AG08395 (cell line): ENCODE results near the gene AFDN.
"Not testable (repeated sequence)": the region's sequence is repeated elsewhere in the genome, so short reads cannot be mapped to it uniquely, and the experiment has no call there.

Source experiments
- DNase-seq: peaks from one replicate; pipeline ENCODE4 v3.0.0; 2012; ENCODE audit warnings: mixed read lengths, low spot score

Gene AFDN

DNA sequence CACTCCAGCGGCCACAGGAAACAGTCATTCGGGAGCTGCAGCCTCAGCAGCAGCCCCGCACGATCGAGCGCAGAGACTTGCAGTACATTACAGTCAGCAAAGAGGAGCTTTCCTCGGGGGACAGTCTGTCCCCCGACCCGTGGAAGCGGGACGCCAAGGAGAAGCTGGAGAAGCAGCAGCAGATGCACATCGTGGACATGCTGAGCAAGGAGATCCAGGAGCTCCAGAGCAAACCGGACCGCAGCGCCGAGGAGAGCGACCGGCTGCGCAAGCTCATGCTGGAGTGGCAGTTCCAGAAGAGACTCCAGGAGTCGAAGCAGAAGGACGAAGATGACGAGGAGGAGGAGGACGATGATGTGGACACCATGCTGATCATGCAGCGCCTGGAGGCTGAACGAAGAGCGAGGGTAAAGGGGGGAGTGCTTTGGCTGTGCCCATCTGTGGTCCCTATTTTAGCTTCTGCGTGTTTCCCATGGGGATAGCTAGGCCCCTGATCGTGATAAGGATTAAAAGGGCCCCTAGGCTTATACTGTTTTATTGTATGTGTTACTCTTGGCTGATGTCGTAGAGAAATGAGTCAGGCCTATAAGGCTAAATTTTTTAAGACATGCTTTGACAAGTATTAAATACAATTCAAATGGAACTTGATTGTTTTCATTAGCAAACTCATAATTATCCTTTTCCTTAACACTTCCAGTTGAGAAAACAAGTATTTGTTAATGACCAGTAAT is 125.2 kb downstream of the AFDN start:
- no peak for DNase-seq

DNA sequence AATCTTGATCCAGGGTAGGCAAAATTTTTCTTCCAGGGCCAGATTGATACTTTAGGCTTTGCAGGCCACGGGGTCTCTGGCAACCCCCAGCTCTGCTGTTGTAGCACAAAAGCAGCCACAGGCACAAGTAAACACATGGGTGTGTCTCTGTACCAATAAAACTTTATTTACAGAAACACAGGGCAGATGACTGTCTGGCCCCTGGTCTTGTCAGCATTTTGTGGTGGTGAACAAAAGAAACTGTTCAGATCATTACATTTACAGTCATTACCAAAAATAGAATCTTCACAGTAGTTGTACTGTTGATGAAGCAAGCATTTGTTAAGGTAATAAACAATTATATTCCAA is 125.8 kb downstream of the AFDN start:
- DNase-seq = no peak

DNA sequence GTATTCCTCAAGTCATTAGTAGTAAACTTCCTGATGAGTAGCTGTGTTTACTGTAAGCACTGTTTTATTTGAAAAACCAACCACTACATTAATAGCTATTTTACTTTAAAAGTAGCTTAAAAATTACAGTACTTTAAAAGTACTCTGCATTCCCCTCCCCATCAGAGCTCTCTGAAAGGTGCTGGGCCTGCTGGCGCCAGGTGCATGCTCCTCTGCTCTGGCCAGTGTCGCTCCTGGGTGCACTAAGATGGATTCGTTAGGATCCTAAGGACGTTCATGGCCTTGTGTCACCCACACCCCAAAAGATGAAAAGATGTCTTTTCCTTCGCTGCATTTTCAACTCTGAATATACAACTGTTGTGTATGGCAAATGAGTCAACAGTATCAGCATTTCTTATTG is 126.8 kb downstream of the AFDN start:
- DNase-seq = no peak

DNA sequence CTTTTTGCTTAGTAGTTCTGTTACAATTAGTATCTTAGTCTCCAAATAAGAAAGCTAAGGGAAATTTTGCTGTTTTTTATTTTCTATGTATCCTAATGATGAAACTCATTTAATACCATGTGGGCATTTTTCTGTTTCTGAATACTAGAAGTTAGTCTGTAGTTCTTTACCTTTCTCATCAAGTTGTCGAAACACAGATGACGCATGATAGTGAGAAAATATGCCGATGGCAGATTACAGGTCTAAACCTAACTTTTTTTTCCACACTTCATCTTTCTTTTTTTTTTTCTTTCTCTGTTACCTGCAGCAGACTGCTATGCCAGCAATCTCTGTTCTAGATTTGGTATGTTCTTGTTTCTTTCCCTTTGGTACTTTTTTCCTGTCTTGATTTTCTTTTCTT is 127.4 kb downstream of the AFDN start:
- DNase-seq = no peak

DNA sequence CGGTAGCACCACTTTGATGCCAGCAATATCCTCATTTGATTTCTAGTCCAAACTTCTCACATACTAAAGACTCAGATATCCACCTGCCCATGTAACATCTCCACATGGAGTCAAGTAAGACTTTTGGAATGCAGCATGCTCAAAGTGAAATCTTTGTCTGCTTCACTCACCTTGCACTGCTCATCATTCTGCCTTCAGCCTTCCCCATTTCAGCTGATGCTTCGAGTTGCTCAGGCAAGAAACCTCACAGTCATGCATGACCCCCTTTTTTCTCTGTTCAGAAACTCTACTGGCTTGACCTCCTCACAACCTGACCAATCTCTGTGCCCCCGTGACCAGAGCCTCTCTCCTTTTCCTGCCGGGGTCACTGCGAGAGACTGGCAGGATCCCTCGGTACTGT is 129.8 kb downstream of the AFDN start:
- no peak for DNase-seq

DNA sequence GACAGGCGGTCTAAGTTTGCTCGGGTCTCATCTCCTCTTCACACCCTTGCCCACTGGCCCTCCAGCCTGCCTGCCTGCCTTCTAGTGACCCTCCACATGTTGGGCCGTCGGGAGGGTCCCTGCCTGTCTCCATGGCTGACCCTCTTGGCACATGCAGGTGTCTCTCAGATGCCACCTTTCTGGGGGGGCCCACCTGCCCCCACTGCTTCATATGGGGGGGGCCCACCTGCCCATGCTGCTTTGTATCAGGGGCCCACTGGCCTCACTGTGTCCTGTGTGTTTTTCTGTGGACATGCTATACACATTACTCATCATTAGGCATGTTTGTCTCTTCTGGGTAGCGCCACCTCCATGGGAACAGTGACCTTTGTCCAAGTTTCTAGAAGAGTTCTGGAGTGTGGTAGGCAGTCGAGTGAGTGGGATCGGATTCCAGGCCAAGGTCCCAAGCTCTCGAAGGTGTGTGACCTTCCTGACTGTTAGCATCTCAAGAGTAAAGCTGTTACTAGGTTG is 130.3 kb downstream of the AFDN start:
- DNase-seq = peak; percentile 22

DNA sequence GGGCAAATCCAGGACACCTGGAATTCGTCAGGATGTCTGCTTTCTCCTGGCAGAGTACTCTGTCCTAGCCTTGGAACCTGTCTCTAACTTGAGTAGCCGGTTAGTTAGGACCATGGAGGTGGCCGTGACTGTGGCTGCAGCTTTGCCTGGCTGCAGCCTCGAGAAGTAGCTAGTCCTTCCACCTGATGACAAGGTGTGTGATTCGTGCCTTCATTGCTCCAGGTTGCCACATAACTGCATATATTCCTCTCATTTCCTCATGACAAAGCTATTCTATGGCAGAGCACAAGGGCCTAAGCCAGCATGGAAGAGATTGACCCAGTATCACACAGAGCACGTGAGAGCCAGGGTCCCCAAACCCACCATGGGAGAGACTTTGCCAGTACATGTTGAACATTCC is 130.9 kb downstream of the AFDN start:
- DNase-seq = no peak

DNA sequence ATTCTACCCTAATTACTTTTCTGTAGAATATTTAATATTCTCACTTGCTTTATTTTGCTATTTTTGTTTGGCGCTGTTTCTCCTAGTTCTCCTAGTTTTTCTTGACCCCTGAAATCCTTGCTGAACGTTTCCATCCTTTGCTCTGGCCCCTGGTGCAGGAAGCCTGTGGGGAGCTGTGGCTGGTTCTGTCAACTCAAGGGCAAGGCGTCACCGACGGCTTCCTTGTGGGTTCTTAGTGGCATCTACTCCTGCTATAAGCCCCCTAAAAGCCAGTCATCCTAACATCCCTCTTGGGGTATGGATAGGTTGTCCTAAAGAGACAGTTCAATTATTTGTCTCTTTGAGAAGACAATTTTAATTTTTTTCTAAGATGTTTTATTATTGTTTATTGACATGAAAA is 133.9 kb downstream of the AFDN start:
- no peak for DNase-seq

DNA sequence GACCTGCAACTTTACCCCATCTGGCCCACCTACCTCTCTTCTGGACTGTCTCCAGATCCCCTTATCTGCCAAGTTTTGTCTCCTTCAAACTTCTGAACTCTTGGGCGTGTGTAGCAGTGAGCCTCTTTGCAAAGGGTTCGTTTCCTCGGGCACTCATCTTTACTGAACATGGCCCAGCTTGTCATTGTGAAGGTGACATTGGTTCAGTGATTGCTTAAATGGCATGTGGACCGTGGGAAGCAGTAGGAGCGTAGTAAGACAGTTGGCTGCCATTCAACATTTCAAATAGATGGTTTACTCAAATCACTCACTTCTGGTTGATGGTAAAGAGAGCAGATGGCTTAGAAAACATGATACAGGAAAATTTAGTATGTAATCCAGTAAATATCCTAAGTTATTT is 136.0 kb downstream of the AFDN start:
- DNase-seq = no peak

DNA sequence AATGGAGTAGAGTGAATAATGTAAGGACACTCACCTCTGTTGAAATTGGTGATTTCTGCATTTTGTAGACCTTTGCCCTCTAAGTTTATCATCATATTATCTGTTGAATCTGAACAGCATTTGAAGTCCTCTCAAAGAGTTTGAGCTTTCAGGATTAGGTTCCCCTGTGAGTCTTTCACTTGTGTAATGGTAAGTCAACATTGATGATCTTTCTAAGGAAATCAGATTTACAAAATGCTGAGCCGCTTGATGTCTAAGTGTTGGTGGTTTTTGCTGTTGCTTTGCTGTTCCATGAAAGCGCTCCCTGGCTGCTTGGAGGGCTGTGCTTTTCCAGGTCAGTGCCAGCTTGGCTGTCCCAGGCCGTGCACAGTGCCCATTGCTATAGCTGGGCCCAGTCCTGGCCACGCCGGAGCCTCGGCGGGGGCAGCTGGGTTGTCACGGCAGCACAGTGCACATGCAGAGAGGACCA is 136.9 kb downstream of the AFDN start:
- DNase-seq = no peak

DNA sequence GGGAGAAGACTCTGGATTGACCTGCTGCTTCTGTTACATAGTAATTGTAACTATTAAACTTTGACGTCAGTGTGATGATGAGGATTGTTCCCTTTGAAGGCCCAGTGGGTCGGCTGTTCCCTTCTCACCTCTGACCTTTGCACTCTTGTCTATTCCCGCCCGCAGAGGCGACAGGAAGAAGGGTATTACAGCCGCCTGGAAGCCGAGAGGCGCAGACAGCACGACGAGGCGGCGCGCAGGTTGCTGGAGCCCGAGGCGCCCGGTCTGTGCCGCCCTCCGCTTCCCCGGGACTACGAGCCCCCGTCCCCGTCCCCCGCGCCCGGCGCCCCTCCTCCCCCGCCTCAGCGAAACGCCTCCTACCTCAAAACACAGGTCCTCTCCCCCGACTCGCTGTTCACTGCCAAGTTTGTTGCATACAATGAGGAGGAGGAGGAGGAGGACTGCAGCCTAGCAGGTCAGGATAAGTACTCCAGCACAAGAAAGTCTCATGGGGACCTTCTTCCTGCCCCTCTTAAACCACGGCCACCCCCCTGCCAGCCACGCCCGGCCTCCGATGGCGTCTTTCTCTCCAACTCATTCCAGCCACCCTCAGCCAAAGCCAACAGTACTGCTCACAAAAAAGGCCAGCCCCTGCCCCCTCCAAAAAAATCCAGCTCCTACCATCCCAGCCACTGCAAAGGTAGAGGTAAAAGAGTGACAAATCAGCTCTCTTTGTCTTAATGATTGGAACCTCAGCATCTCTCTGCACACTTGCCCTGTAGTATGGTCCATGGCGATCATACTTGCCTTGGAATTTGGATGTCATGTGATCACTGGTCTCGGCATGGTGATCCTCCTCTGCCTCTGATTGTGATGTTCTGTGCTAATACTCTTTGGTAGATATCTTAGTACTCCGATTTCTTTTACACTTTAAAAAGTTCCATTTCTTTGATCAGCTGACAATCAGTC is 139.2 kb downstream of the AFDN start:
- no peak for DNase-seq

DNA sequence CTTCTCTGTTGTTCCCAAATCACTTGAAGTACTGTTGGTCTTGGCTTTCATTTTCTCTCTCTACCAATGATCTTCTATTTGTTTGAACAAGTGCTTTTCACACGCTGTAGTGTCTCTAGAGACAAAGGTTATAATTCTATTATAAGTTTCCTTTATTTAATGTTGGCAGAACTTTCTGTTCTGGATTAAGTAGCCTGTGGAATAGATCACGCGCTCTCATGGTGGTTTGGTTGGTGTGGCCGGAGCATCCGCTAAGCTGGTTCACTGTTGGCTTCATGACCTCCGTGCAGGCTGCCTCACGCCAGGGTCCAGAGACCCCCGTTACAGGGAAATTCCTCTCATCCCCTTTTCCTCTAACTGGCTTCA is 139.8 kb downstream of the AFDN start:
- DNase-seq = no peak

DNA sequence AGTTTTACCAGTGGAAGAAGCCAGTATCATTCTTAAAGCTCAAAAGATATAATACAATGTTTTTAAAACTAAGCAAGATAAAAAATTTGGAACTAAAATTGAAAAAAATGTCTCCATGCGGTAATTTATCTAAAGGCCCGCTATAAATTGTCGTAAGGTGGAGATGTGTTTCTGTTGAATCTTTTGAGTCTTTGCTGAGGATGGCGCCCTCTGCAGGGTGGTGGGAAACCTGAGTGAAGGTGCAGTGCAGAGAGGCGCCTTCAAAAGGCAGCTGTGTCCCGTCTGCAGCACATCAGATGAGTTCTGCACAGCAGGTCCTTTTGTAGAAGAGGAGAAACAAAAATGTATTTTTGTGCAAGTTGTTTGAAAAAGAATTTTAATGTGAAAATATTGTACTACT is 141.4 kb downstream of the AFDN start:
- no peak for DNase-seq

DNA sequence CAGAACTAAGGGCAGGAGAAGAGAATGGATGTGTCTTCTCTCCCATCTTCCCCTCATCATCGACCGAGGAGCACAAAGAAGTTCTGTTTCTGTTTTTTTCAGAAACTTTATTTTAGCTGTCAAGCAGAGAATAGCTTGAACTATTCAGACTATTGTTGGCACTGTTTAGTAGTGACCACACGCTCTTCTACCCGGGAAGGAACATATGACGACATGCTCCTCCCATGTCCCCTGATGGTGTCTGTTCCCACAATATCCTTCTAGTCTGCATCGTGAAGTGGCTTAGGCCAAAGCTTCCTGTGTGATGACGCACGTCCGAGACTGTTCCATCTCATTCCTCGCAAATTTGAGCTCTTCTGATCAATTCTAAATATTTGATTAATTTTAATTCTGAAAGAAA is 143.5 kb downstream of the AFDN start:
- no peak for DNase-seq

DNA sequence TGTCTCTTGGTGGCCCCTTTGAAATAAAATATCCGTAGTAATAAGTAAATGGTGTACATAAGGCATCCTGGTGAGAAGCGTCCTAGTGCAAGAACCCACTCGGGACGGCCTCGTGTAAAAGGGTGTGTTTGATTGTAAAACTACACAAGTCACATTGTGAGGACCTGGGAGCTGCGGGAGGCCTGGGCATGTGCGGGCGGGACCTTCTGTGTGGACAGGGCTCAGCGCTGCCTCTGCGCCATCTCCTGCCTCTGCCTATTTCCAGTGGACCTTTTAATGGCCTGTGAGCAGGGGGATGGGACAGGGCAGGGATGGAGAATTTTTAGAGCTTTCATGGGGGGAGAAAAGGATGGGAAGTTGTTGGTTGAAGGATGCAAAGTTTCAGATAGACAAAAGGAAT is 145.5 kb downstream of the AFDN start:
- DNase-seq = no peak

DNA sequence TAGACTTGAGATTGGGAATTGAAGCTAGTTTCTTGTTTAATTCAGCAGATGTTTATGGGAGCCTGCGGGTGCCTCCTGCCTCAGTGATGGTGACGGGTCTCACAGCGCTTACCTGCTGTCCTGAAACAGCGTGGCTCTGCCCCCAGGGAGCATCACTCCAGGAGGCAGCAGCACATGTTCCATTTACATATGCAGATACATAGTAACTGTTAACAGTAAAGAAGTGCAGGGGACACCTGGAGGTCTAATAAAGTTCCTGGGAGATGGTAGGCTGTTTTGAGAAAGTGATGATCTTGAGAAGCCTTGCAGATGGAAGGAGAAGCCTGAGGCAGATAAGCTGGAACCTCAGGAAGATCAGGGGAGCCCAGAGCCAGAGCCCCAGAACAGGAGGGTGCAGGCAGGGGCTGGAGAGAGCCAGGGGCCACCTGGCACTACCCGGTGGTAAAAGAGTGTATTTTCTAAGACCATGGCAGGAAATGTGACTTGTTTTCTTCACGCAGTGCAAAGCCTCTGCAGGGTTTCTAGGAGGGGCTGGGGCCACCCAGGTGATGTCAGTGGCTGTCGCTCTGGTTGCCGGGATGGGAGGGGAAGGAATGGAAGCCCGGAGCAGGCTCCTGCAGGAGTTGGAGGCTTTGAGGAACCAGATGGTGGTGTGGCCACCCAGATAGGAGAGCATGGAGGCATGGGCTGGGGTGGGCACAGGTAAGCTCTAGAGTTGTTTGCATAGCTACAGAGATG is 146.6 kb downstream of the AFDN start:
- DNase-seq = no peak

DNA sequence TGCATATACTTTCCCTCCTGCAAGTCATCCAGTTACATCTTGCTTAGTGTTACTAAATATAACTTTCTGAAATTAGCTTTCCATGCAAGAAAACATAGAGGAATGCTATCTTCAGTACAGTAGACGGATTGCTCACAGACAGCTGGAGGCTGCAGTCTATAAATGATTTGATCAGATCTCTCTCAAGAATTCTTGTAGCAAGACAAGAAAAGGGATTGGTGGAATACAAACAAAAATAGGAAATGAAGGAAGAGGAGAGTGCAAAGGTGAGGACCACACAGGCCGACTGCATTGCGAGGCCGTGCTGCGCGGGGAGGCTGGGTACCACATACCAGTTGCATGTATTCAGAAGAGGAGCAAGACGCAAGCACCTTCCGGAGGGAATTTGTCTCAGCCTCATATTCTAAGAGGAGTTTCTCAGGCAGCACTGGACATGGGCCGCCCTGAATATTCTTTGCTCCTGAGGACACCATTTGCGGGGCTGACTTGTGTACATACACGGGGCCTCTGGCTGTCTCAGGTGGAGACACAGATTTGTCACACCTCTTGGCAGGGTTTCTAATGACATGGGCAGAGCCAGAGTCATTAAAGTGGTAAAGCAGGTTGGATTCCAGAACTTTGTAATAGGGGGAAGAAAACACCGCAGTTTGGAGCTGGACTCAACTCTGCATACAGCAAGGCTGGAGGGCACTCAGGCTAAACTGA is 148.1 kb downstream of the AFDN start:
- no peak for DNase-seq

DNA sequence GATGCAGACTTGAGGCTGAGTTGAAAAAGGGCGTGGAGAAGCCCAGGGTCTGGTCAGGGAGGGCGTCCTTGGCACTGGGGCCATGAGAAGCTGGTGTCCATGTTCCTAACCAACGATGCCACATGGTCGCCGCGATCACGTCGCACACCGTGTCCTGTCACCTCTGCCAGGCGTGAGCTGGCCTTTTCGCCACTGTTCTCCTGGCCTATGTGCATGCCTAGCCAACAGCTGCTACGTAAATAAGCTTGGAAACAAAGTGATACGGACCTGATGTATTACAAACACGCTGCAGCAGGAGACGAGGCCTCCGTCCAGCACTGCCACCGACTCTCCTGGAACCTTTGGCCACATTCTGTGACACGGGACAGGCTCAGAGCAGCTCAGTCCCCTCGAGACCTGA is 148.7 kb downstream of the AFDN start:
- DNase-seq = no peak

DNA sequence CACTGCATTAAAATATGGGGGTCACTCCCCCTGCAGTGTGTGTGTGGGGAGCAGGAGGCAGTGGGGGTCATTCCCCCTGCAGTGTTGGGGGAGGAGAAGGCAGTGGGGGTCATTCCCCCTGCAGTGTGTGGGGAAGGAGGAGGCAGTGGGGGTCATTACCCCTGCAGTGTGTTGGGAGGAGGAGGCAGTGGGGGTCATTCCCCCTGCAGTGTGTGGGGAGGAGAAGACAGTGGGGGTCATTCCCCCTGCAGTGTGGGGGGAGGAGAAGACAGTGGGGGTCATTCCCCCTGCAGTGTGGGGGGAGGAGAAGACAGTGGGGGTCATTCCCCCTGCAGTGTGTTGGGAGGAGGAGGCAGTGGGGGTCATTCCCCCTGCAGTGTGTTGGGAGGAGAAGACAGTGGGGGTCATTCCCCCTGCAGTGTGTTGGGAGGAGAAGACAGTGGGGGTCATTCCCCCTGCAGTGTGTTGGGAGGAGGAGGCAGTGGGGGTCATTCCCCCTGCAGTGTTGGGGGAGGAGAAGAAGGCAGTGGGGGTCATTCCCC is 149.5 kb downstream of the AFDN start:
- DNase-seq = not testable (repeated sequence)

DNA sequence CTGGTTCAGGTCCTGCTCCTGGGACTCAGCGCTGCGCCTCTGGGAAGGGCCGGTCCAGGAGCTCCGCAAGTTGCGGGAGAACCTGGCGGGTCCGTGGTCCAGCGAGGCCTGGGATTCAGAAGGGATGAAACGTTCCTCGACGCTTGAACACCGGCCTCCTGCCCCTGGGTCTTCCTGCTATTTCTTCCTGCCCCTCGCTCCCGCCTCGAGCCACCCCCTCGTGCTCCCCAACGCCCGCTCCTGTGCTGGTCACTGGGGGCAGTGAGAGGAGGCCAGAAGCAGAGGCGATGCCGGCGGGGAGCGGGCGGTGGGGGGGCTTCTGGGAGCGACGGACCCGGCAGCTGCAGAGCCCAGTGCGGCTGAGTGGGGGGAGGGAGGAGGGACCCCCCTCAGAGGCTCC is 150.0 kb downstream of the AFDN start:
- no peak for DNase-seq

DNA sequence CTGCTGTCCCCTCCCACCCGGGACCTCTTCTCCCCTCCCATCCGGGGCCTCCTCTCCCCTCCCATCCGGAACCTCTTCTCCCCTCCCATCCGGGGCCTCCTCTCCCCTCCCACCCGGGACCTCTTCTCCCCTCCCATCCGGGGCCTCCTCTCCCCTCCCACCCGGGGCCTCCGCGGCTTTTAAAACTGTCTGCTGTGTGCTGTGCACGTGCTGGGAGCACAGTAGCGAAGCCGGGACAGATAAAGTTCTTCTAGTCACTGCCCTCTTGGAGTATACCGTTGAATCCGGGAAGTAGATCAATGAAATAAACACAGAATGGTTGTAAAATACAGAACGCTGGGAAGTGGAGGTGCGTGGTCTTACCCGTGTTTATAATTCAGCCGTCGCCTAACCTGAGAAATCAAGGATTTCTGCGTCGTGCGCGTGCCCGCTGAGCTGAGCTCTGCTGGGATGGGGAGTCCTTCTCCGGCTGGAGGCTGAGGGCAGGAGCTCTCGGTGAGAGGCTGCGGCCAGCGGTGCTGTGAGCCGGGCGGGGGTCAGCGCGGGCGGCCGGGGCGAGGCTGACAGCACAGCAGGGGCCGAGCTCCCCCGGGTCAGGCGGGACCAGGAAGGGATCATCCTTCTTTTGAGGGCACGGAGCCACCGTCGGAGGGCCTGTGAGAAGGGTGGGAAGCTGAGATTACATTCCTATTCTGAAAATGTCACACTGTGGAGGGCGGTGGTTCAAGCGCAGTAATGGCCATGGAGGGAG is 151.2 kb downstream of the AFDN start:
- DNase-seq = no peak
